ENCODE data around the gene CST9L.
"Not testable (repeated sequence)": the region's sequence is repeated elsewhere in the genome, so short reads cannot be mapped to it uniquely, and the experiment has no call there.

The CST9L gene

DNA sequence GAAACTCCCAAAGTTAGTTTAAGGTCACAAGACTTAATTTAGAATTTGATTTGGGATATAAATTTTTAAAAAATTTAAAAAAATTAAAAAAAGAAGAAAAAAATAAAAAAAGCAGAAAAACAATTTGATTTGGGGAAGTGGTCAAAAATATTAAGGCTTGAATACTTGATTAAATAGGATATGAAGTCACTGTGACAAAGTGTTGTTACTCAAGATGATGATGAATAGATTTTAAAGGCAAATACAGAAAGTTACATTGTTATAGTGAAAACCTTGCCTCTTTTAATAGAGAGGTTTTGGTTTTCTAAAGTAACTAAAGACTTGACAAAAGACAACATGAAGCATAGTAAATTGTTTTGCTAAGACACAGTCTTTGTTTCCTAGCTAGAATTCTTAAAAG lies 30.2 kb upstream of the CST9L start:
- Mint-ChIP-seq H3K36me3 (no peaks in the 10 kb centered on the region), H3K27ac (no peak overlapping the region), H3K4me1 (ENCODE audit: low read depth) (no peaks in the 10 kb centered on the region), H3K27me3 (no peaks in the 10 kb centered on the region), H3K9me3 (ENCODE audit: low read depth) (no peaks in the 10 kb centered on the region), H3K4me3 (no peak overlapping the region)

DNA sequence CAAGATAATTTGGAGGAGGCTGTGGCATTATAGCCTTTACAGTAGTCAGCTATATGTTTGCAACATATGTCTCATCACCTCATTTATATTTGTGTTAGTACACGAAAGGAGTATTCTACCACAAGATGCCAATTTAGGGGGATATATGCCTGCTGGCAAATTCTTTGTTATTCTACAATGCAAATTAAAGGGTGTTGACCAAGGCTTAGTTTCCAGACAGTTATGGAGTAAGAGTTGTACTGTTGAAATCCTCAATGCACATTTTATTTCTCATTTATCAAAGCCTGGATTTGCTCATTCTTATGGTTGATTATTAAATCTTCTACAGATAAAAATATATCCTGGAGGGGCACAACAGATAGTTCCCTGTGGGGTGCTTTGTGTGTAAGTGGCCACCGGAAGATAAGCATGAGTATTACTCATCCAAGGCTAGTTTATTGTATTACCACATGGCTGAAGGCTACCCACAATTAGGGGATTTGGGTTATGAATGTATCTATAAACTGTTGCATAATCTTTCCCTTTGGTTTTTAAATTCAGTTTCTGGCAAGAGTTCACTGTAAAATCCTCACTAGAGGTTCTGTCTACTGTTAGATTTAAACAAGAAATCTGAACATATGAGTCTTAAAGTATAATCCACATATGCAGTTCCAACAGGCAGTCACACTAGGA lies 28.4 kb upstream of the CST9L start:
- Mint-ChIP-seq H3K36me3 (no peaks in the 10 kb centered on the region), H3K4me1 (ENCODE audit: low read depth) (no peaks in the 10 kb centered on the region), H3K27ac (no peak overlapping the region), H3K9me3 (ENCODE audit: low read depth) (no peaks in the 10 kb centered on the region), H3K4me3 (no peak overlapping the region), H3K27me3 (no peaks in the 10 kb centered on the region)

DNA sequence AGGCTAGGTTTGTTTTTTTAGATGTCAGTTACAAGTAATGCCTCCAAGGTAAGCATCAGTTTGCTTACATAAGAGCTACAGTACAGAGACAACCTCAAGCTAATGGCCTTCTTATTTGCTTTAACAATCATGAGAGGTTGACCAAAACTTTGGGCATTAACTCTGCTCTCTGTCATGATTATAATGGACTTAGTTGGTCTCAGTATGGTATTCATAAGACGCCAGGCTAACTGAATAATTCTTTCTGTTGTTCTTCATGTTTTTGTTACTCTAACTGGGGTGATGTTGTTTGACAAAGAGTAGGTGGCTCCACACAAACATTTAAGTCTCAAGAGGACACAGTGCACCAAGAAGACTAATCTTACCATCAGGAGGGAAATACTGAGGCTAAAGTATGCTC lies 27.7 kb upstream of the CST9L start:
- no peaks in the 10 kb centered on the region for H3K4me1 Mint-ChIP-seq (ENCODE audit: low read depth)
- no peak overlapping the region for H3K4me3 Mint-ChIP-seq
- no peaks in the 10 kb centered on the region for H3K9me3 Mint-ChIP-seq (ENCODE audit: low read depth)
- no peaks in the 10 kb centered on the region for H3K27me3 Mint-ChIP-seq
- no peak overlapping the region for H3K27ac Mint-ChIP-seq
- no peaks in the 10 kb centered on the region for H3K36me3 Mint-ChIP-seq

DNA sequence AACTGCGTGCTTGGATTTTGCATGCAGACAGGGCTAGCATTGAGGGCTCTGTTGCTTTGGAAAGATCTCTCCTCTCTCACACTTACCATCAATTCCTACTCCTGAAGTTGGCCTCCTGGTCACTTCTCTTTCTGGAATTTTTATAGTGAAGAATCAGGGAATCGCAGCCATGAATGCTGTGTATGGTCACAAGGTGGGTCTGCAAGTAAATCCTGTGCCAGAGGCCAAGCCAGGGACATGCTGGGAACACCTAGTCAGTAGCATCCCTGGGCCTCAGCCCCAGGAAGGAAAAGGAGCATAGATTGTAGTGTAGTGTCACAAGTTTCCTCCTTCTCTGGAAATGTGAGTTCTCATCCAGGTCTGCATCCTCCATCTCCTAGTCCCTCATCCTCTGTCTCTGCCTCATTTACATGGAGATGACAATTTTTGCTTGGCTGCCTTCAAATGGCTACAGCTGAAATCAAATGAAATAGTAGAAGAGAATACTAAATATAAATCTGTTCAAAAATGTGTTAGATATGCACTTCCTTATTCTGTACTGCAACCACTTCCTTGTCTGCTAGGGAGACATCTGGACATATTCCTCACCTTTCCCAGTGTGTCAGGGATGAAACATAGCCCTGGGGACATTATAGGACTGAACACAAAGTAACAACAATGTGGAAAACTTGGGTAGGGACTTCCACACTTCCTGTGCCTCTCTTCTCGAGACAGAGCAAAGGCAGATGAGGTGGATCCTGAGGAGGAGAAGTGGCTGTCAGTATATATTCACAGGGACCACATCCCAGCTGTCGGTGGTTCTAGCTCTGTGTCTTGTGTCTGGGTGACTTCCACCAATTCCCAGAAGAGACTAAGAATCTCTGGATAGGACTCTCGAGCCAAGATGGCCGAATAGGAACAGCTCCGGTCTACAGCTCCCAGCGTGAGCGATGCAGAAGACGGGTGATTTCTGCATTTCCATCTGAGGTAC lies 20.4 kb upstream of the CST9L start:
- no peaks in the 10 kb centered on the region for H3K36me3 Mint-ChIP-seq
- H3K4me3 Mint-ChIP-seq: no peak overlapping the region
- no peaks in the 10 kb centered on the region for H3K4me1 Mint-ChIP-seq (ENCODE audit: low read depth)
- no peak overlapping the region for H3K27ac Mint-ChIP-seq
- peaks cover 9% of the 10 kb centered on the region for H3K27me3 Mint-ChIP-seq
- H3K9me3 Mint-ChIP-seq (ENCODE audit: low read depth): no peaks in the 10 kb centered on the region

DNA sequence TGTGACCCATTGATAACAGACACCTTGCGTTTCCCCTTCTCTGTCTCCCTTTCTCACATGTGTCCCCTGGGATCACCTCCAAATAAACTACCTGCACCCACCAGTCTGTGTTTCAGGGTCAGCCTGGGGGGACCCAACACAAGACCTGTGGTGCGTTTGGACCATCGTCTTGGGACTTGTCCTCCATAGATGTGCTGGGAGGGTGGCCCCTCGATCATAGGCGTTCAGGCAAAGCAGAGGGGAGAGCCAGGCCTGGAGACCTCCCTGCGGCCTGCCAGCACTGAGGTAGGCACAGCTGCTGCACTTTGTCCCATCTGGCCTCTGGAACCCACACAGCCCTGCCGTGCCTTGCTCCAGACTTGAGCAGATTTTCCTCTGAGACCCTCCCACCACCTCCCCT lies 19.3 kb upstream of the CST9L start:
- Mint-ChIP-seq H3K9me3 (ENCODE audit: low read depth) (no peaks in the 10 kb centered on the region), H3K27ac (no peak overlapping the region), H3K27me3 (peaks cover 11% of the 10 kb centered on the region), H3K36me3 (no peaks in the 10 kb centered on the region), H3K4me3 (no peak overlapping the region), H3K4me1 (ENCODE audit: low read depth) (no peaks in the 10 kb centered on the region)

DNA sequence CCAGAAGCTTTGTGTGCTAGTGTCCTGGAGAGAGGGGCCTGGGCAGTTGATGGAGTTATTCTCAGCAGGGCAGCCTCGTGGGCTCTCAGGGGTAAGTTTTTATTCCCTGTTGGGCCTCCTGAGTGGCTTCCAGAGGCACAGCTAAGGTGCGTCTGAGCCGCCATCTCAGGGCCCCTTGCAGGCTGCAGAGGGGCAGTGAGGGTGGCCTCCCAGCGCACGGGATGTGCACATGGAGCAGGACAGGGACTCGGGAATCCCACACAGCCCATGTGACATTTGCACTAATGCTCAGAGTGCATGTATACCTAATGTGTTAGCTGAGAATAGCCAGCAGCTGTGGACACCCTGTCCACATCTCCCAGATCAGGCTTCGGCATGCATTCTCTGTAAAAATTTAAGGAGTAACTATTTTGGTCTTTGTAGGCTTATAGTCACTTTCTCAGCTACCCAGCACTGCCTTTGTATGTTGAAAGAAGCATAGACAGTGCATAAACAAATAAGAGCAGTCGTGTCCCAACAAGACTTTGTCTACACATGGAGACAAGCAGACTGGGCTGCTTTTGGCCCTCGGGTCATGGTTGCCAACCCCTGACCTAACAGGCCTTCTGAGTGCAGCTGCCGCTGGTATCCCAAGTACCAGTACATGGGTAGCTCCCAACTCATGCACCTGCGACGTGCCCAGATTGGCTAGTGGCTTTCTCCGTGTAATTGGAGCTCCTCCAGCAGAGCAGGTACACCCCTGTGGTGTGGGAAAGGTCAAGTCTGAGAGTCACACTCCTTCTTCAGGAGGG lies 18.6 kb upstream of the CST9L start:
- no peak overlapping the region for H3K27ac Mint-ChIP-seq
- no peak overlapping the region for H3K4me3 Mint-ChIP-seq
- H3K36me3 Mint-ChIP-seq: no peaks in the 10 kb centered on the region
- no peaks in the 10 kb centered on the region for H3K4me1 Mint-ChIP-seq (ENCODE audit: low read depth)
- H3K9me3 Mint-ChIP-seq (ENCODE audit: low read depth): no peaks in the 10 kb centered on the region
- peaks cover 15% of the 10 kb centered on the region for H3K27me3 Mint-ChIP-seq

DNA sequence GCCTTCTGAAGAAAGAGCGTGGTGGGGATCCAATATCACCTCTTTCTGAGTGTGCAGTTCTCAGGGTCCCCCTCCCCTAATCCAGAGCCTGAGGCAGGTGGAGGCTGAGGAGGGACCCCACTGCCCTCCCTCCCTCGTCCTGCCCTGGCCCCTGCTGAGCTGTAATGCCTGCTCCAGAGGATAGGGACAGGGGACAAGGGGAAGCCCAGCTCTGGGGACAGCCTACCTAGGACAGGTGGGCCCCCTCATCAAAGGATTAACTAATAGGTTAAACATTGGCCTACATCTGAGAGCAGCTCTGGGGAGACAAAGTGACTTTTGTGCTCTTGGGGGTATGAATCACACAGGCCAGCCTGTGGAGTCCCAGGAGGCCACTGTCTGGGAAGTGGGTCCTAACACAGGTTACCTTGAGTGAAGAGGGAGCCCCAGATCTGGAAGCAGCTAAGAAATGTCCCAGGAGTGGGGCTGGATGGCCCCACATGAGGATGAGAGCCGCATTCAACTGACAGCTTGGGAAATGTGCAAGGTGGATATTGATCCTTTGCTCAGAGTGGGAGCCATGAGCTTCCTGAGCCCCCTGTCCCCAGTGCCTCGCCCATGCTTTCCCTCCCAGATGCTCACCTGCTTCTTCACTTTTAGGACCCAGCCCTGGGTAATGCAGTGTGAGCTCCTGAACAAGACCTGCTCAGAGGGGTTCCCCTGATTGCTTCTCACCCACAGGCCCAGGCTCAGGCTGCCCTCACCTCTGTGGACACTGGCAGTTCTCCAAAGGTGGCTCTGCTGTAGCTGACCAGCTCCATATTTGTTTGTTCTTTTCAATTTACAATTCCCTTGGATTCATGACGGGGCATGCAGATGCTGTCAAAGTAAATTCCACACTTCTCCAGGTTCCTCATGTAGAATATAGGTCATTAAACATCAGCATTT lies 17.8 kb upstream of the CST9L start:
- Mint-ChIP-seq H3K4me1 (ENCODE audit: low read depth) (no peaks in the 10 kb centered on the region), H3K27ac (no peak overlapping the region), H3K36me3 (no peaks in the 10 kb centered on the region), H3K4me3 (no peak overlapping the region), H3K9me3 (ENCODE audit: low read depth) (no peaks in the 10 kb centered on the region), H3K27me3 (peaks cover 17% of the 10 kb centered on the region)

DNA sequence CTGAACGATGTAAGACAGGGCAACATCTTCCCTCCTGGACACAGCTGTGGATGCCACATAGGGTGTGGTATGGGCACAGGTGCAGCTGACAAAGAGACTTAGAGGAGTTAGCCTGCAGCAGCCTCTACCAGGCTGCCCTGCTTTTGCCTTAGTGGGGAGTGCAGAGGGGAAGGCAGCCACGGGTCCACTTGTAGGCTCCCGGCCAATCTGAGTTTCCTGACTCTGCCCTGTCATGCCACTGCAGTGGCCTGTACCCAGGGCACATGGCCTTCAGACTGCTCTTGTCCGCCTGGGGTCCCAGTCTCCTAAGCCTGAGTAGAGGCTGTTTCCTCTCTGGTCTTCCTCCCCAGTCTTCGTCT lies 17.1 kb upstream of the CST9L start:
- H3K27ac Mint-ChIP-seq: no peak overlapping the region
- H3K4me1 Mint-ChIP-seq (ENCODE audit: low read depth): no peaks in the 10 kb centered on the region
- no peaks in the 10 kb centered on the region for H3K9me3 Mint-ChIP-seq (ENCODE audit: low read depth)
- no peak overlapping the region for H3K4me3 Mint-ChIP-seq
- H3K27me3 Mint-ChIP-seq: peaks cover 18% of the 10 kb centered on the region
- no peaks in the 10 kb centered on the region for H3K36me3 Mint-ChIP-seq

DNA sequence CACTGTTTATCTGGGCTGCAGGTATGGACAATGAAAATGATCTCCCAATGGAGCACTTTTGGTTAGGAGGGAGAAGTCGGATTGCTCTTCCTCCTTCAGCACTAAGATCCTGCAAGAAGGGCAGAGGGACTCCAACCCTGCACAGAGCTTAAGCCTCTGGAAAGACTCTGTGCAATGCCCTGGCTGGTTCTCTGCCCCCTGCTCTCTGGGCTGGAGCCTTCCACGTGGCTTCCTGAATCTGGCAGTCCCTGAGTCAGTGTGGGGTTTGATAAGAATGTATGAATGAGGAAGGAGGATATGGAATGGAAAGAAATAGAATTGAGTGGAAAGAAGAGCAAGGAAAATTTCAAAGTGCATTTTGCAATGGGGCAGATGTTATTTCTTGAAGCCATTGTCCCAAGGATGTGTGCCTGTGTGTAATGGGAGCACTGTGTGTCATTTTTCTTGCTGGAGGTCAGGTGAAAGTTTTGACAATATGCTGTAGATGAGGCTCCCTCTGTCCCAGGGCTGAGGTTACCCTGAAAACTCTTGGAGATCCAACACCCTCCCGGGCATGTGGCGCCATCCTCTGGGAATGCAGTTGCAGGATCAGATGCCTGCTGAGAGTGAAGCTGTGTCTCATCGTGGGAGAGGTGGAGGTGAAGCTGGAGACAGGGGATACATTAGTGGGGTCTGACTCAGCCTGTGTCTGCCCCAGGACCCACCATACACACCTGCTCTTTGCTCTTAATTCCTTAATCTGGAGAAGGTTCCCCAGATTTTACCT lies 16.3 kb upstream of the CST9L start:
- Mint-ChIP-seq H3K9me3 (ENCODE audit: low read depth) (no peaks in the 10 kb centered on the region), H3K27ac (no peak overlapping the region), H3K4me1 (ENCODE audit: low read depth) (no peaks in the 10 kb centered on the region), H3K36me3 (no peaks in the 10 kb centered on the region), H3K4me3 (no peak overlapping the region), H3K27me3 (peaks cover 19% of the 10 kb centered on the region)

DNA sequence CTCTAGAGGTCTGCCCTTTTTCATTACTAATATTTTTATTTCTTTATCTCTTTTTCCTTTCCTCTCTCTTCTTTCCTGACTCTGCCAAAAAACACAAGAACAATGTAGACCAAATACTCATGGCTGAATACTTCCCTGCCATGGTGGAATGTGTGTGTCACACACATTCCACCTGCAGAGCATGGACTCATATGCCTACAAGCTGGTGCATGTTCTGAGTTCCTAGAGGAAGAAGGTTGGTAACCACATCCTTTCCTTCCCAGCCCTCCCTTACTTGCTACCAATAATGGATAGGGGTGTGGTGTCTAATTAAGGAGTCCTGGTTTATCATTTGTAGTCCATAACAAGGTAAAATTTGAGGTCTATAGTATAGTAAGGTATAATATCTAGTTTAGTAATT lies 15.2 kb upstream of the CST9L start:
- H3K27me3 Mint-ChIP-seq: peaks cover 19% of the 10 kb centered on the region
- no peak overlapping the region for H3K4me3 Mint-ChIP-seq
- no peak overlapping the region for H3K27ac Mint-ChIP-seq
- no peaks in the 10 kb centered on the region for H3K4me1 Mint-ChIP-seq (ENCODE audit: low read depth)
- H3K36me3 Mint-ChIP-seq: no peaks in the 10 kb centered on the region
- no peaks in the 10 kb centered on the region for H3K9me3 Mint-ChIP-seq (ENCODE audit: low read depth)

DNA sequence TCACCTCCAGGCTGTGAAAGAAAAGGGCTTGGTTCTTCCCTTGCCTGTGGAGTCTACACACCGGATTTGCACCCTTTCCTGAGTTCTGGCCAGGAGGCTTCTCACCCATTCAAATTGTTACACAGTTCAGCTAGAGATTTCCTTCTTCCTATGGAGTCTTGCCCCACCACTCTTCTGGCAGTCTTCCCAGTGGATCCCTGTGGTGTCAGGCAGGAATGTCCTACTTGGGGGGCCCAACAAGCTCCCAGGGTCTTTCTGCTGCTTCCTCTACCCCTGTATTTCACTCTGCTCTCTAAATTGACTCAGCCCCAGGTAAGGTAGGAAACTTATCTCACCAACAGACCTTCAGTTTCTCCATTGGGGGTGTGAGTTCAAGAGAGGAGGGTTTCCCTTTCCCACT lies 14.0 kb upstream of the CST9L start:
- Mint-ChIP-seq H3K9me3 (ENCODE audit: low read depth) (no peaks in the 10 kb centered on the region), H3K27me3 (peaks cover 17% of the 10 kb centered on the region), H3K36me3 (no peaks in the 10 kb centered on the region), H3K4me1 (ENCODE audit: low read depth) (no peaks in the 10 kb centered on the region), H3K27ac (no peak overlapping the region), H3K4me3 (no peak overlapping the region)

DNA sequence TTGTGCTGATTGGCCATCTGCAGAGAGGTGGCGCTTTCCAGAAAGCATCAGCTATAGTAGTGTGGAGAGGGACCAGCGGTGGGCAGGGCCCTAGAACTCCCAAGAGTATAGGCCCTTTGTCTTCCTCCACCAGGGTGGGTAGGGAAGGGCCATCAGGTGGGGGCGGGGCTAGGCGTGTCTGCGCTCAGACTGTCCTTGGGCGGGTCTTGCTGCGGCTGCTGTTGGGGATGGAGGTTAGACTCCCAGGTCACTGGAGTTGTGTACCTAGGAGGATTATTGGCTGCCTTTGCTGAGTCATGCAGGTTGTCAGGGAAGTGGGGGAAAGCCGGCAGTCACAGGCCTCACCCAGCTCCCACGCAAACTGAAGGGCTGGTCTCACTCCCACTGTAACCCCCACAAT lies 13.5 kb upstream of the CST9L start:
- not testable (repeated sequence) for H3K36me3 Mint-ChIP-seq; H3K4me3 Mint-ChIP-seq; H3K4me1 Mint-ChIP-seq (ENCODE audit: low read depth); H3K27ac Mint-ChIP-seq; H3K9me3 Mint-ChIP-seq (ENCODE audit: low read depth)
- H3K27me3 Mint-ChIP-seq: peaks cover 17% of the 10 kb centered on the region

DNA sequence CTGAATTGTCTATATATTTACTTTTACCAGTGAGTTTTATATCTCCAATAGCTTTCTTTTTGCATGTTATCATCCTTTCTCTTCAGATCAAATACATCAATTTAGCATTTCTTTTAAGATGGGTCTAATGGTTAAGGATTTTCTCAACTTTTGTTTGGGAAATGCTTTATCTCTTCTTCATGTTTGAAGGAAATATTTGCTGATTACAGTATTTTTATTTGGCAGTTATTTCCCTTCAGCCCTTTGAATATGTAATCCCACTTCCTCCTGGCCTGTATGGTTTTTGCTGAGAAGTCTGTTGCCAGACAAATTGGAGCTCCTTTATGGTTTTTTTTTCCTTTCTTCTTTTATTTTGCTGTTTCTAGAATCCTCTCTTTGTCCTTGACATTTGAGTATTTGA lies 6.7 kb upstream of the CST9L start:
- Mint-ChIP-seq H3K36me3 (no peaks in the 10 kb centered on the region), H3K4me1 (ENCODE audit: low read depth) (no peaks in the 10 kb centered on the region), H3K4me3 (no peak overlapping the region), H3K27me3 (peaks cover 5% of the 10 kb centered on the region), H3K27ac (no peak overlapping the region), H3K9me3 (ENCODE audit: low read depth) (peaks cover 5% of the 10 kb centered on the region)

All from activated naive CD8-positive, alpha-beta T cell (primary cell).